Amniotic epithelial cell (primary cell): ENCODE results near the gene HOXB7.

ENCODE experiments used
- DNase-seq: peaks from one replicate; pipeline ENCODE4 v3.0.0-alpha.2; 2010; ENCODE audit warnings: low read depth

The HOXB7 gene

GRCh38 chr17:48610282-48611211 lies at the start of gene HOXB7:
HOXB7 (minus strand) TSS chr17:48611017; CDS start chr17:48610918, 99 bp downstream.
- peak; percentile 72 for DNase-seq

GRCh38 chr17:48655913-48656312 lies 45.1 kb upstream of the HOXB7 start:
- no peak for DNase-seq

- DNase-seq, result no peak
Measured at GRCh38 chr17:48649741-48650140, 38.9 kb upstream of the HOXB7 start.

GRCh38 chr17:48647963-48648245 lies 37.1 kb upstream of the HOXB7 start:
- DNase-seq, result no peak

- DNase-seq, result no peak
Measured at GRCh38 chr17:48647103-48647962, 36.5 kb upstream of the HOXB7 start.

GRCh38 chr17:48646183-48647102 lies 35.6 kb upstream of the HOXB7 start:
- no peak for DNase-seq

- DNase-seq, result no peak
Measured at GRCh38 chr17:48645639-48646182, 34.9 kb upstream of the HOXB7 start.

GRCh38 chr17:48644910-48645557 lies 34.2 kb upstream of the HOXB7 start:
- DNase-seq, result no peak

- DNase-seq, result no peak
Measured at GRCh38 chr17:48644159-48644558, 33.3 kb upstream of the HOXB7 start.

GRCh38 chr17:48643697-48644012 lies 32.8 kb upstream of the HOXB7 start:
- DNase-seq, result no peak

GRCh38 chr17:48642843-48643696 lies 32.3 kb upstream of the HOXB7 start:
- DNase-seq, result no peak

GRCh38 chr17:48642059-48642842 lies 31.4 kb upstream of the HOXB7 start:
- no peak for DNase-seq

GRCh38 chr17:48641541-48642058 lies 30.8 kb upstream of the HOXB7 start:
- DNase-seq, result no peak

- no peak for DNase-seq
Measured at GRCh38 chr17:48640858-48641180, 30.0 kb upstream of the HOXB7 start.

GRCh38 chr17:48639982-48640857 lies 29.4 kb upstream of the HOXB7 start:
- DNase-seq, result no peak

- no peak for DNase-seq
Measured at GRCh38 chr17:48639136-48639535, 28.3 kb upstream of the HOXB7 start.

GRCh38 chr17:48637323-48638260 lies 26.8 kb upstream of the HOXB7 start:
- peak; percentile 87 for DNase-seq
